Osteoblast (primary cell): ENCODE measurements around the gene IPPK. TPM values are rescaled to one million over a fixed set of nuclear protein-coding genes. Genes with fewer than 3 reads are reported as not detected.

ENCODE experiments used
- DNase-seq: peaks from one replicate; pipeline ENCODE4 v3.0.0; 2011; ENCODE audit warnings: low spot score, mixed read lengths; ENCODE audit not compliant: insufficient read length; ENCODE audit errors: missing footprints
- H2AFZ ChIP-seq: 2 replicates; pipeline ENCODE4 v1.6.0; 2011; ENCODE audit warnings: mild to moderate bottlenecking, low read length
- H3K27ac ChIP-seq: 2 replicates; pipeline ENCODE4 v1.5.1; 2011; ENCODE audit warnings: mild to moderate bottlenecking, low read depth, low read length, moderate library complexity
- H3K27me3 ChIP-seq: 2 replicates; pipeline ENCODE4 v1.6.0; 2012; ENCODE audit warnings: mild to moderate bottlenecking, control low read depth, inconsistent platforms, low read length, moderate library complexity; ENCODE audit not compliant: insufficient read depth
- H3K36me3 ChIP-seq: 2 replicates; pipeline ENCODE4 v1.5.1; 2011; ENCODE audit warnings: mild to moderate bottlenecking, low read length, control low read depth, moderate library complexity; ENCODE audit not compliant: insufficient read depth
- H3K4me1 ChIP-seq: 2 replicates; pipeline ENCODE4 v1.5.1; 2011; ENCODE audit warnings: mild to moderate bottlenecking, low read length, control low read depth, moderate library complexity; ENCODE audit not compliant: insufficient read depth
- H3K4me2 ChIP-seq: 2 replicates; pipeline ENCODE4 v1.6.0; 2011; ENCODE audit warnings: mild to moderate bottlenecking, low read length; ENCODE audit not compliant: insufficient read depth
- H3K4me3 ChIP-seq: fragments of 200-600 bp; sonication (generic); 3 replicates; pipeline ENCODE4 v1.5.1; 2012; ENCODE audit warnings: mild to moderate bottlenecking, low read length, inconsistent platforms; ENCODE audit not compliant: insufficient read depth
- H3K79me2 ChIP-seq: 2 replicates; pipeline ENCODE4 v1.6.0; 2012; ENCODE audit warnings: mild to moderate bottlenecking, low read length, control low read depth, inconsistent platforms; ENCODE audit not compliant: insufficient read depth
- H3K9me3 ChIP-seq: 2 replicates; pipeline ENCODE4 v1.5.1; 2011; ENCODE audit warnings: low read depth, low read length, control low read depth
- H4K20me1 ChIP-seq: 2 replicates; pipeline ENCODE4 v1.6.0; 2012; ENCODE audit warnings: mild to moderate bottlenecking, low read length, control low read depth; ENCODE audit not compliant: insufficient read depth
- total RNA-seq: library from RNA; depleted of rRNA; stranded (reverse); fragments of >200 nt; gene quantifications from 2 replicates; pipeline ENCODE4 v1.2.3, GENCODE V29; 2012
- TF ChIP-seq, protein P1 (sequence below): IDR thresholded peaks from 2 replicates; pipeline ENCODE4 v1.5.1; 2011; ENCODE audit warnings: mild to moderate bottlenecking, low read depth, low read length, moderate library complexity; ENCODE audit errors: extremely low read depth

Gene IPPK
- total RNA-seq, 1 donor = 9.4 TPM

DNA sequence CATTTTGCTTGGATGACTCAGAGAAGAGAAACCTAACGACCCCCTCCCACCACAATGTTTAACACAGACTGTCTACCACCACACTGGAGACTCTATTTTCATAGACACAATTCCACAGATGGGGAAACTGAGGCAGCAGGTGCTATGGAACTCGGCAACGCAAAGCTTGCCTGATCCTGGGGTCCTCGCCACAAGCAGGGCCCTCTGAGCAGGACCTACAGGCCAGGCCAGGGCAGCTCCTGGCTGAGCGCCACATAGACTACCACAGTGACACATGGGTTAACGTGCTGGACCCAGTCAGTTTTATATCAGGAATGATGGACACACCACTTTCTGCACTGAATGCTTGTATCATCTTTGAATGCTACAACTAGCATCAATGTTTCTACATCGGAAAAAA is 11.8 kb downstream of the IPPK start:
- Histone ChIP-seq H3K27ac (peak overlapping the region; percentile 64), H4K20me1 (peaks cover 59% of the 10 kb centered on the region)

GRCh38 chr9:92657296-92658094 is 12.4 kb downstream of the IPPK start:
- peaks cover 84% of the 10 kb centered on the region for H3K79me2 ChIP-seq
- H3K27me3 ChIP-seq = no peaks in the 10 kb centered on the region
- H4K20me1 ChIP-seq = peaks cover 55% of the 10 kb centered on the region
- no peaks in the 10 kb centered on the region for H3K9me3 ChIP-seq
- peaks cover 25% of the 10 kb centered on the region for H3K4me1 ChIP-seq
- DNase-seq = peak; percentile 94
- no peak overlapping the region for H2AFZ ChIP-seq
- TF ChIP-seq, protein P1, sequence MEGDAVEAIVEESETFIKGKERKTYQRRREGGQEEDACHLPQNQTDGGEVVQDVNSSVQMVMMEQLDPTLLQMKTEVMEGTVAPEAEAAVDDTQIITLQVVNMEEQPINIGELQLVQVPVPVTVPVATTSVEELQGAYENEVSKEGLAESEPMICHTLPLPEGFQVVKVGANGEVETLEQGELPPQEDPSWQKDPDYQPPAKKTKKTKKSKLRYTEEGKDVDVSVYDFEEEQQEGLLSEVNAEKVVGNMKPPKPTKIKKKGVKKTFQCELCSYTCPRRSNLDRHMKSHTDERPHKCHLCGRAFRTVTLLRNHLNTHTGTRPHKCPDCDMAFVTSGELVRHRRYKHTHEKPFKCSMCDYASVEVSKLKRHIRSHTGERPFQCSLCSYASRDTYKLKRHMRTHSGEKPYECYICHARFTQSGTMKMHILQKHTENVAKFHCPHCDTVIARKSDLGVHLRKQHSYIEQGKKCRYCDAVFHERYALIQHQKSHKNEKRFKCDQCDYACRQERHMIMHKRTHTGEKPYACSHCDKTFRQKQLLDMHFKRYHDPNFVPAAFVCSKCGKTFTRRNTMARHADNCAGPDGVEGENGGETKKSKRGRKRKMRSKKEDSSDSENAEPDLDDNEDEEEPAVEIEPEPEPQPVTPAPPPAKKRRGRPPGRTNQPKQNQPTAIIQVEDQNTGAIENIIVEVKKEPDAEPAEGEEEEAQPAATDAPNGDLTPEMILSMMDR = no peak
- peaks cover 29% of the 10 kb centered on the region for H3K36me3 ChIP-seq
- H3K27ac ChIP-seq = peak overlapping the region; percentile 64
- no peak overlapping the region for H3K4me2 ChIP-seq
- no peak overlapping the region for H3K4me3 ChIP-seq

More for the DNA sequence above, 11.8 kb downstream of the IPPK start:
- Histone ChIP-seq H3K4me2 (no peak overlapping the region), H3K36me3 (peaks cover 26% of the 10 kb centered on the region), H3K79me2 (peaks cover 85% of the 10 kb centered on the region), H3K27me3 (no peaks in the 10 kb centered on the region), H3K9me3 (no peaks in the 10 kb centered on the region), H3K4me1 (peaks cover 22% of the 10 kb centered on the region), H2AFZ (no peak overlapping the region), H3K4me3 (no peak overlapping the region)
- DNase-seq = no peak
- TF ChIP-seq, protein P1 = no peak

DNA sequence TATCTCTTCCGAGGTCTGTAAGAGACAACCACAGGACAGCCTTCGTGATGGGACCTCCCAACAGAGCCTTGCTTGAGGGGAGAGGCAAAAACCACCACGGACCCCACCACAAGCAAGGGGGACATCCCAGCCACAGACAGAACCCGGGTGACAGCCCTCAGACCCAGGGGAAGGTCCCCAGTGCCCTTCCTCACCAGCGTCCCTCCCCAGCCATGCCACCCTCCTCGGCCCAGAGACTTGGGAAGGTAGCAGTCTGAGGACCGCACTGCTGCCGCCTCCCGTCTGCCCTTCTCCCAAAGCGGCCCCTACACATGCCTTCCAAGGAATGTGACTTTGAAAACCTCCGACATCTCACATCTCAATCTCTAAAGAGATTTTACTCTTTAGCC is 13.4 kb downstream of the IPPK start:
- Histone ChIP-seq H3K9me3 (no peaks in the 10 kb centered on the region), H3K4me3 (no peak overlapping the region), H4K20me1 (peaks cover 47% of the 10 kb centered on the region), H3K79me2 (peaks cover 74% of the 10 kb centered on the region), H3K36me3 (peaks cover 29% of the 10 kb centered on the region), H2AFZ (no peak overlapping the region), H3K4me2 (no peak overlapping the region), H3K27me3 (no peaks in the 10 kb centered on the region), H3K27ac (no peak overlapping the region), H3K4me1 (peaks cover 25% of the 10 kb centered on the region)
- peak; percentile 48 for DNase-seq
- TF ChIP-seq, protein P1 = no peak

- no peak overlapping the region for H3K4me2 ChIP-seq
- peaks cover 25% of the 10 kb centered on the region for H3K4me1 ChIP-seq
- H2AFZ ChIP-seq = no peak overlapping the region
- TF ChIP-seq, protein P1 = no peak
- peaks cover 29% of the 10 kb centered on the region for H3K36me3 ChIP-seq
- H3K27me3 ChIP-seq = no peaks in the 10 kb centered on the region
- no peaks in the 10 kb centered on the region for H3K9me3 ChIP-seq
- DNase-seq = peak; percentile 45
- no peak overlapping the region for H3K4me3 ChIP-seq
- H3K27ac ChIP-seq = peak overlapping the region; percentile 24
- peaks cover 42% of the 10 kb centered on the region for H4K20me1 ChIP-seq
- peaks cover 69% of the 10 kb centered on the region for H3K79me2 ChIP-seq
Measured at GRCh38 chr9:92655896-92656536, 13.9 kb downstream of the IPPK start.
